Glutamatergic neuron (in vitro differentiated cells): ENCODE measurements around the gene NPHP4. TPM values are rescaled to one million over a fixed set of nuclear protein-coding genes. Genes with fewer than 3 reads are reported as not detected.
"Not testable (repeated sequence)": the region's sequence is repeated elsewhere in the genome, so short reads cannot be mapped to it uniquely, and the experiment has no call there.

Experiments used
- DNase-seq: peaks from one replicate; pipeline ENCODE4 v3.0.0; 2022
- H3K27ac Mint-ChIP-seq: one replicate; pipeline ENCODE4 v1.8.0; 2020; ENCODE audit warnings: mild to moderate bottlenecking, mixed read lengths, inconsistent platforms; ENCODE audit not compliant: unreplicated experiment
- H3K27me3 Mint-ChIP-seq: one replicate; pipeline ENCODE4 v1.8.0; 2020; ENCODE audit warnings: mild to moderate bottlenecking, moderate library complexity, mixed read lengths, inconsistent platforms; ENCODE audit not compliant: unreplicated experiment
- H3K36me3 Mint-ChIP-seq: one replicate; pipeline ENCODE4 v1.8.0; 2020; ENCODE audit warnings: mild to moderate bottlenecking, mixed read lengths, inconsistent platforms; ENCODE audit not compliant: unreplicated experiment
- H3K4me1 Mint-ChIP-seq: one replicate; pipeline ENCODE4 v1.8.0; 2020; ENCODE audit warnings: mild to moderate bottlenecking, low read depth, mixed read lengths, inconsistent platforms; ENCODE audit not compliant: unreplicated experiment
- H3K4me3 Mint-ChIP-seq: one replicate; pipeline ENCODE4 v1.8.0; 2020; ENCODE audit warnings: mild to moderate bottlenecking, mixed read lengths, inconsistent platforms; ENCODE audit not compliant: unreplicated experiment
- H3K9me3 Mint-ChIP-seq: one replicate; pipeline ENCODE4 v1.8.0; 2020; ENCODE audit warnings: mild to moderate bottlenecking, moderate library complexity, mixed read lengths, inconsistent platforms; ENCODE audit not compliant: unreplicated experiment
- CTCF ChIP-seq: fragments of 200-600 bp; sonication (generic); IDR thresholded peaks from one replicate; pipeline ENCODE4 v1.5.0; 2021; ENCODE audit not compliant: partially characterized antibody, unreplicated experiment
- total RNA-seq: library from RNA; stranded (reverse); fragmentation: NEBNext Ultra II Directional; extraction: Animal tissue kit (Norgen Biotek cat#: 25700); gene quantifications from one replicate; pipeline ENCODE4 v1.2.1, GENCODE V29; 2021; ENCODE audit not compliant: unreplicated experiment

The NPHP4 gene
- total RNA-seq, 1 donor from 2014 or later = 28.4 TPM

GRCh38 chr1:5857011-5857410 lies 135.2 kb downstream of the NPHP4 start:
- H3K27ac Mint-ChIP-seq = no peak overlapping the region
- peaks cover 9% of the 10 kb centered on the region for H3K36me3 Mint-ChIP-seq
- H3K4me1 Mint-ChIP-seq = no peaks in the 10 kb centered on the region
- no peak overlapping the region for H3K4me3 Mint-ChIP-seq
- DNase-seq = no peak
- H3K9me3 Mint-ChIP-seq = peaks cover 8% of the 10 kb centered on the region
- H3K27me3 Mint-ChIP-seq = peaks cover 10% of the 10 kb centered on the region
- no peak for TF ChIP-seq CTCF

GRCh38 chr1:5856246-5856815 lies 135.9 kb downstream of the NPHP4 start:
- Mint-ChIP-seq H3K4me1 (peaks cover under 1% of the 10 kb centered on the region), H3K27me3 (peaks cover 10% of the 10 kb centered on the region), H3K4me3 (no peak overlapping the region), H3K9me3 (peaks cover 8% of the 10 kb centered on the region), H3K36me3 (peaks cover 9% of the 10 kb centered on the region), H3K27ac (no peak overlapping the region)
- no peak for DNase-seq
- TF ChIP-seq CTCF = no peak

- Mint-ChIP-seq H3K36me3 (peaks cover 9% of the 10 kb centered on the region), H3K4me3 (no peak overlapping the region), H3K27me3 (peaks cover 10% of the 10 kb centered on the region), H3K27ac (no peak overlapping the region), H3K9me3 (peaks cover 8% of the 10 kb centered on the region), H3K4me1 (peaks cover 9% of the 10 kb centered on the region)
- TF ChIP-seq CTCF = no peak
- DNase-seq = no peak
Observed at GRCh38 chr1:5855196-5855897, 136.9 kb downstream of the NPHP4 start.

GRCh38 chr1:5854754-5855153 lies 137.5 kb downstream of the NPHP4 start:
- H3K4me3 Mint-ChIP-seq = no peak overlapping the region
- TF ChIP-seq CTCF = no peak
- H3K4me1 Mint-ChIP-seq = peaks cover 9% of the 10 kb centered on the region
- no peak for DNase-seq
- no peak overlapping the region for H3K27ac Mint-ChIP-seq
- peaks cover 8% of the 10 kb centered on the region for H3K9me3 Mint-ChIP-seq
- peaks cover 8% of the 10 kb centered on the region for H3K27me3 Mint-ChIP-seq
- H3K36me3 Mint-ChIP-seq = peaks cover 9% of the 10 kb centered on the region

GRCh38 chr1:5853858-5854257 lies 138.4 kb downstream of the NPHP4 start:
- H3K4me1 Mint-ChIP-seq = peaks cover 11% of the 10 kb centered on the region
- not testable (repeated sequence) for H3K27ac Mint-ChIP-seq, H3K27me3 Mint-ChIP-seq, H3K9me3 Mint-ChIP-seq, DNase-seq, H3K36me3 Mint-ChIP-seq
- H3K4me3 Mint-ChIP-seq = peak overlapping the region; percentile 25
